Activated T-helper 1 cell treated with anti-CD3 and anti-CD28 coated beads, Interleukin-2, amount 50 U/mL, for 16 hours (primary cell): ENCODE results near the gene MX1.

Experiments used
- DNase-seq, 2 donors: peaks; one replicate each; pipeline ENCODE4 v3.0.0-alpha.2; 2020; ENCODE audit warnings: low read depth in 1 of 2, low spot score in 1 of 2

Gene MX1

GRCh38 chr21:41489329-41489728 is 63.3 kb downstream of the MX1 start:
- DNase-seq = no peak

- no peak for DNase-seq
These were observed 64.3 kb downstream of the MX1 start for GRCh38 chr21:41490330-41490729.

DNA sequence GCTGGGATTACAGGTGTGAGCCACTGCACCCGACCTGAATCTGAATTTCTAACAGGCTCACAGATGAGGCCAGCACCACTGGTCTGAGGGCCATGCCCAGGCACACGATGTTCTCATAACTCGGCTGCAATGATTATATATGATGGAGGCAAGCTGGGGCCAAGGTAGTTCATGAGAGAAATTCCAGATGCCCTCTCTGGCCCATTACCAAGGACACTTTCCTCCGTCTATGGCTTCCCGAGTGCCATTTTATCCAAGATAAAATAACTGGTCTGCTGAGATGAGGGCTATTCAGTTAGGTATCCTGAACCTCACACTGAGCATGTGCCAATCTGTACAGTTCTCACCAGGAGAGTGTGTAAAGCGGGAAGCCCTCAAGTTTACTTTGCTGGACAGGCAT is 65.4 kb downstream of the MX1 start:
- no peak for DNase-seq

GRCh38 chr21:41494242-41494641 is 68.2 kb downstream of the MX1 start:
- no peak for DNase-seq

GRCh38 chr21:41497008-41497407 is 71.0 kb downstream of the MX1 start:
- no peak for DNase-seq

DNA sequence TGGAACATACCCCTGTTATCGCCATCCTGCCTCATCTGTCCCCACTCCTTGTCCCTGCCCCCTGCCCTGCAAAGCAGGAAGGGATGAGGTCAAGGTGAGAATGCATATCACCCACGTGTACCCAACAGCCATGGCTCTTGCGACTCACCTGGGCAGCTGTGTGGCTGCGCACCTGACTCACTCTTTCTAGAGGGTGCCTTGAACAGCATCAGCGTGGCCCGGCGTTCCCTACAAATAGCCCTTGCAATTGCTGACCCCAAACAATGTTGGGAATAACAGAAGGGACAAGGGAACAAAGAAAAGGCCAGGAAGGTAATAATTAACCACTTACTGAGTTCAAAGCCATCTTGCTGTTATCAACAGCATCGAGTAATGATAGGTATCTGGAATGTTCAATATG is 71.7 kb downstream of the MX1 start:
- DNase-seq = no peak

DNA sequence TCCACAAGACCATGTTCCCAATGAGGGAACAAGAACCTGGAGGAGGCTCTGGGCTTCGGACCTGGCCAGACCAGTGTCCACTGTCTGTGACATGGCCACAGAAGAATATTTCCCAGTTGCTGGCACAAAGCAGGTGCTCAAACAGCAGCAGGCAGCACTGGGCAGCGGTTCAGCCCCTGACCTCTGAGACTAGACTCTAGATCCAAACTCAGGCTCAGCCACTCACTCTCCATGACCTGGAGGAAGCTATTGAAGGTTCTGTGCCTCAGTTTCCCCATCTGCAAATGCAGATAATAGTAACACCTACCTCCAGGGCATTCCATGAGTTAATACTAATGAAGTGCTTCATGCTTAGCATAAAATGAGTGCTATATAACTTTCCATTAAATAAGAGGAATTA is 73.9 kb downstream of the MX1 start:
- no peak for DNase-seq

DNA sequence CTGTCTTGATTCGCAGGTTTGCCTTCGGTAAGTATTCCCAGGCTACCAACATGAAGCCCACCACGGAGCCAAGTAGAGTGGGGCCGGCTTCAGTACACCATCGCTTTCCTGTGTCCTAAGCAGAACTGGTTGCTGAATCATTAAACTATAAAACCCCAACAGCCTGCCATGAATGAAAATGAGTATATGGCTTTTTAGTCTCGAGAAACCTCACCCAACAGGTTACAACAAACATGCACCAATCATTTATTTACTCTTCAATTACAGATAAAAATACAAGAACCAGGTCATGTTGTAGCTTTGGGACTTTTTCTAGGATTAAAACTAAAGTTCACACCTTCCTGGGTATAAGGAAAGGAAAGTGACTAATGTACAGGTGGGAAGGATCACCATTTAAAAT is 74.3 kb downstream of the MX1 start:
- no peak for DNase-seq

DNA sequence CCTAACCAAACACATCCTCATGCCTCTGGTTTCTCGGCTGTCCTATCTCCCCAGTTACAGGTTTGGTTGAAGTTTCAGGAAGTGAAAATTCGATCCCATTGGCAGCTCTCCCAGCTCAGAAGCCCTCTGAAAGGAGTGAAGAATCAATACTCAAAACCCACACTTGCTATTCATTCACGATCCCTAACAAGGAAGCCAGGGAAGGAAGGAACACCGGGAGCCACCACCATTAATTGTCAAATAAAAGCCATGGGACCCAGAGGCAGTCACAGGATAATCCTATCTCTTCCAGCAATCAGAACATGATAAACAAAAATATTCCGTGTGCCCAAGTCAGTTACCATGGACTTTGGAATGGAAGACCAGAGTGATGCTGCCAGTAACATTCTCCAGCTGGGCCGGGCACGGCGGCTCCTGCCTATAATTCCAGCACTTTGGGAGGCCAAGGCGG is 74.9 kb downstream of the MX1 start:
- no peak for DNase-seq

DNA sequence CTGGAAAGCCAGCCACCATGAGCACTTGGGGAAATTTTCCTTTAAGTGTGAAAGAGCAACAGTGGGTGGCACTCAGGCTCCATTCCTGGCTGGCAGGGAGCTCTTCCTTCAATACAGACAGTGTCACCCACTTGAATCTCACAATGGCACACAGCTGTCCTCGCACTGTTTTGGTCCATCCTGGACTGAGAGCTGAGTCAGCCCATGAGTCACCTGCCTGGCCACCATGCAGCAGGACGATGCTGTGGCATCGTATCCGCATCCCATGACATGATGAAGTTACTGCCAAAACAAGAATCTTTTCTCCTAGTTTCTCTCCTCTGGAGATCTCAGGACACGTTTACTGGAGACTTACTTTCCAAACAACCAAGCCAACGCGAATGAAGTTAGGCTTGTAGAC is 75.9 kb downstream of the MX1 start:
- DNase-seq = no peak

DNA sequence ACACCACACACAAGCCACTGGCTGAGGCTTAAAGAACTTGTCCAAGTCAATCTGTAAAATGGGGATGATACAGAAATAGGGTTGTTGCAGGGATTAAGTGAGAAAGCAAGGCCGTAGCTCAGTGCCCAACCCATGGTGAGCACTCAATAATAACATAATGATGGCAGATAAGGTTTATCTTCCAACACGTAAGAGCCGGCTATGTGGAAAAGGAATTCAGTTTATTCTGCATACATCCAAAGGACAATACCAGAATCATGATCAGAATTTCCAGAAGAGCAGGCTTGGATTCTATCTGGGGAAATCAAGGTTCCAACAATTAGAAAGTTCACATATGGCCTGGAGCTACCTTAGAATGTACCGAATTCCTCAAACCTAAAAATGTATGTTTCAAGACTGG is 77.3 kb downstream of the MX1 start:
- DNase-seq = no peak

DNA sequence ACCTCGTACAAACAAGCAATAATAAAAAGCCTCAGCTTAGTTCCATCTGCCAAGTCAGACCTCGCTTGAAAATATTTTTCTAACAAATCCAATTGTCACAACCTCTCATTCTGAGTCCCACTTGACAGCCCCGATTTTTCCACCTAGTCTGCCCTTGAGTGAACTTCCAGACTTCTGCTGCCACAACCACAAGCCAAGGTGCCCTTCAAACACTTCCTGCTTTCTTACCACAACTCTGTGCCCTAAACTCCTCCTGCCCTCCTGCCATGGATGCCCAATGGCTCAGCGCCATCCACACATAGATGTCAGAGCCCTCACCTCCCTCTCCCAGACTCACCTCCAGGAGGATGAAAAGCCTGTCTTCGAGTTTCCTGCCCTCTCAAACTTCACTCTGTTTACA is 78.0 kb downstream of the MX1 start:
- no peak for DNase-seq

GRCh38 chr21:41506005-41506594 is 80.1 kb downstream of the MX1 start:
- no peak for DNase-seq

- DNase-seq = no peak
These were observed 80.8 kb downstream of the MX1 start for GRCh38 chr21:41506611-41507520.

- no peak for DNase-seq
These were observed 81.7 kb downstream of the MX1 start, which contains the start of gene TMPRSS2 for GRCh38 chr21:41507521-41508414. Gene TMPRSS2, minus strand, starts transcription at chr21:41508158. Its CDS starts 10,025 bp downstream, at chr21:41498133.

DNA sequence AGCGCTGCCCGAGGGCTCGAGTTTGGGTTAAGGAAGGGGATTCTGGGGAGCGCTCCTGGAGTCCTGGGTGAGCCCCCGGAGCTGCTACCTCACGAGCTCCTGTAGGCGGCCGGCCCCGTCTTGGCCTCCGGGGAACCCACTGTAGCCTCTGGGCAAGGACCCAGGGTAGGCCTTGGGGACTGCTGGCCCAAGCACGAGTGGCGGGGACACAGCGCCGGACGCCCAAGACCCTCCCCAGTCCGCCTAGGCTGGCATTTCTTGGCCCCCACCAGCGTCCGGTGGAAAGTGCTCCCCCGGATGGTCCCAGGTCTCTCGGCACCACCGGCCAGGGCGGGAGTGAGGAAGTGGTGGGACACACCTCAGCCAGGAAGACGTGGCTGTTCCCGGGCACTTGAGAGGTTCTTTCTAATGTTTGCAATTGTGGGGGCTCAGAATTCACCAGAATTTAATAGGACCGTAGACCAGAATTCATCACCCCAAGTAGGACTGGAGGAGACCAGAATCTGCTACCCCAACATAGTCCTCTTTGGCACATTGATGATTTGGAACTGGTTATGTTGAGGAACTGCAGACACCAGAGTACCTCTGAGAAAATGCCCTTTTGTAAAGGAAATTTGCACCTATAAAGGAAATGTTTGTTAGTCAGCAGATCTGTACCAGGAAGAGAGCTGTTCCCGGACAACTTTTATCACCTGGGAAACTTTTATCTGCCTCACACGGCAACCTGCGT is 82.5 kb downstream of the MX1 start:
- no peak for DNase-seq
